ENCODE measurements around the gene BTG3.

- TF ChIP-seq, protein P1, sequence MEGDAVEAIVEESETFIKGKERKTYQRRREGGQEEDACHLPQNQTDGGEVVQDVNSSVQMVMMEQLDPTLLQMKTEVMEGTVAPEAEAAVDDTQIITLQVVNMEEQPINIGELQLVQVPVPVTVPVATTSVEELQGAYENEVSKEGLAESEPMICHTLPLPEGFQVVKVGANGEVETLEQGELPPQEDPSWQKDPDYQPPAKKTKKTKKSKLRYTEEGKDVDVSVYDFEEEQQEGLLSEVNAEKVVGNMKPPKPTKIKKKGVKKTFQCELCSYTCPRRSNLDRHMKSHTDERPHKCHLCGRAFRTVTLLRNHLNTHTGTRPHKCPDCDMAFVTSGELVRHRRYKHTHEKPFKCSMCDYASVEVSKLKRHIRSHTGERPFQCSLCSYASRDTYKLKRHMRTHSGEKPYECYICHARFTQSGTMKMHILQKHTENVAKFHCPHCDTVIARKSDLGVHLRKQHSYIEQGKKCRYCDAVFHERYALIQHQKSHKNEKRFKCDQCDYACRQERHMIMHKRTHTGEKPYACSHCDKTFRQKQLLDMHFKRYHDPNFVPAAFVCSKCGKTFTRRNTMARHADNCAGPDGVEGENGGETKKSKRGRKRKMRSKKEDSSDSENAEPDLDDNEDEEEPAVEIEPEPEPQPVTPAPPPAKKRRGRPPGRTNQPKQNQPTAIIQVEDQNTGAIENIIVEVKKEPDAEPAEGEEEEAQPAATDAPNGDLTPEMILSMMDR (conservative IDR thresholded peaks at IDR 0.05; ENCODE audit: low read depth, low read length): no peak
- no peak for TF ChIP-seq EZH2 (IDR thresholded peaks at IDR 0.05; ENCODE audit: borderline replicate concordance, low read depth, low read length, poor library complexity, severe bottlenecking)
Observed at GRCh38 chr21:17622018-17622417, 9.3 kb upstream of the BTG3 start.

Data from A673 (cell line).